ENCODE measurements around the gene WRNIP1. TPM values are rescaled to one million over a fixed set of nuclear protein-coding genes. Genes with fewer than 3 reads are reported as not detected.

The WRNIP1 gene
- total and polyA plus RNA-seq, 12 donors: 27.7 to 82.2 (median 53.8) TPM

- Histone ChIP-seq H3K27ac (peak overlapping the region; percentile 40 to 97 (median 71)), H3K36me3 (replicated peaks in 1 of 2) (no peaks in the 10 kb centered on the region), H3K4me3 (peak overlapping the region in 2 of 4 donors; percentile 38 to 66), H3K9me3 (replicated peaks in 1 of 3) (no peaks in the 10 kb centered on the region), H3K4me1 (replicated peaks in 1 of 2) (peaks cover 5 to 33% of the 10 kb centered on the region in 2 donors), H3K27me3 (no peaks in the 10 kb centered on the region)
- intact Hi-C loops (cut with DNase I): no loop called here
- WGBS, 4 donors: 0 to 2% (median 0%) methylated on average over 23 to 45 of the region's 45 CpGs
- TF ChIP-seq POLR2A (IDR thresholded peaks at IDR 0.05): peak in 1 of 2 donors; percentile 43
- no peak for TF ChIP-seq CTCF (IDR thresholded peaks at IDR 0.05)
- DNase-seq: peak; percentile 65 to 86 (median 67)
Observed at GRCh38 chr6:2764610-2765165, 505 bp upstream of the WRNIP1 start.

GRCh38 chr6:2765896-2766766 lies 938 bp downstream of the WRNIP1 start:
- intact Hi-C loops (cut with DNase I): no loop called here
- Histone ChIP-seq H3K9me3 (replicated peaks in 1 of 3) (no peaks in the 10 kb centered on the region), H3K4me1 (replicated peaks in 1 of 2) (peaks cover 5 to 44% of the 10 kb centered on the region in 2 donors), H3K27me3 (no peaks in the 10 kb centered on the region), H3K27ac (peak overlapping the region; percentile 54 to 99 (median 92)), H3K36me3 (replicated peaks in 1 of 2) (peaks cover 0 to 5% of the 10 kb centered on the region in 2 donors), H3K4me3 (peak overlapping the region; percentile 44 to 93 (median 75))
- TF ChIP-seq CTCF (IDR thresholded peaks at IDR 0.05) (no peak), POLR2A (IDR thresholded peaks at IDR 0.05) (peak in 1 of 2 donors; percentile 14)
- peak; percentile 41 to 74 (median 52) for DNase-seq
- WGBS, 4 donors: 0% methylated on average over 4 to 89 of the region's 91 CpGs

- TF ChIP-seq POLR2A (IDR thresholded peaks at IDR 0.05): no peak
- TF ChIP-seq CTCF (IDR thresholded peaks at IDR 0.05): peak in 4 of 6 experiments; percentile 1 to 33 (median 9)
- Histone ChIP-seq H3K9me3 (replicated peaks in 1 of 3) (no peaks in the 10 kb centered on the region), H3K27ac (peak overlapping the region in 3 of 5 donors; percentile 92 to 99 (median 97)), H3K36me3 (replicated peaks in 1 of 2) (peaks cover 0 to 7% of the 10 kb centered on the region in 2 donors), H3K4me3 (peak overlapping the region in 3 of 4 donors; percentile 72 to 93 (median 78)), H3K4me1 (replicated peaks in 1 of 2) (peaks cover 5 to 45% of the 10 kb centered on the region in 2 donors), H3K27me3 (no peaks in the 10 kb centered on the region)
- DNase-seq: no peak
- intact Hi-C loops (cut with DNase I): no loop called here
- WGBS, 4 donors: 7 to 9% (median 8%) methylated on average over 13 of the region's 13 CpGs
Observed at GRCh38 chr6:2766767-2767656, 1.8 kb downstream of the WRNIP1 start.
